SKM-1 (cell line): ENCODE data around the gene TNF.
A peak's percentile ranks its signal among the peaks of the same experiment; 100 is the strongest.

Source experiments
- DNase-seq: peaks from one replicate; lab custom pipeline; 2025; ENCODE audit not compliant: unreplicated experiment; lab: John Stamatoyannopoulos, UW

TNF gene

GRCh38 chr6:31543639-31544038, 31.7 kb upstream of the TNF start:
- no peak for DNase-seq

- DNase-seq, result no peak
Measured at GRCh38 chr6:31544676-31545075, 30.7 kb upstream of the TNF start.

GRCh38 chr6:31545291-31545690, 30.1 kb upstream of the TNF start:
- DNase-seq, result no peak

- peak; percentile 80 for DNase-seq
Measured at GRCh38 chr6:31546339-31546957, 28.9 kb upstream of the TNF start, which contains the start of gene ATP6V1G2. Gene ATP6V1G2 (minus strand): TSS chr6:31546608. CDS start chr6:31546559, 49 bp downstream.

GRCh38 chr6:31546958-31547726, 28.2 kb upstream of the TNF start, which contains the start of gene NFKBIL1:
Gene NFKBIL1 (plus strand): TSS chr6:31547608. CDS start chr6:31547695, 87 bp downstream.
- DNase-seq, result peak; percentile 96

GRCh38 chr6:31547727-31548543, 27.4 kb upstream of the TNF start:
- DNase-seq, result no peak

- no peak for DNase-seq
Measured at GRCh38 chr6:31548544-31548873, 26.9 kb upstream of the TNF start.

GRCh38 chr6:31551371-31551770, 24.0 kb upstream of the TNF start:
- peak; percentile 83 for DNase-seq

GRCh38 chr6:31556307-31556706, 19.1 kb upstream of the TNF start:
- DNase-seq, result no peak

- no peak for DNase-seq
Measured at GRCh38 chr6:31557443-31558317, 17.7 kb upstream of the TNF start.

GRCh38 chr6:31558318-31558625, 17.1 kb upstream of the TNF start:
- no peak for DNase-seq

- peak; percentile 98 for DNase-seq
Measured at GRCh38 chr6:31558631-31559500, 16.5 kb upstream of the TNF start.

GRCh38 chr6:31559606-31559957, 15.8 kb upstream of the TNF start:
- DNase-seq, result no peak

GRCh38 chr6:31559958-31560696, 15.2 kb upstream of the TNF start:
- peak; percentile 83 for DNase-seq

GRCh38 chr6:31560697-31561058, 14.7 kb upstream of the TNF start:
- DNase-seq, result no peak

- DNase-seq, result no peak
Measured at GRCh38 chr6:31567531-31568370, 7.6 kb upstream of the TNF start.

- no peak for DNase-seq
Measured at GRCh38 chr6:31568537-31568961, 6.8 kb upstream of the TNF start.

GRCh38 chr6:31569861-31570536, 5.4 kb upstream of the TNF start:
- DNase-seq, result no peak
